ENCODE data around the gene TMEM131L. TPM values are rescaled to one million over a fixed set of nuclear protein-coding genes. Genes with fewer than 3 reads are reported as not detected.
"Not testable (repeated sequence)": the region's sequence is repeated elsewhere in the genome, so short reads cannot be mapped to it uniquely, and the experiment has no call there.

Gene TMEM131L
- total and polyA plus RNA-seq, 2 donors (not counting 3 experiments of a cell fraction or from before 2014, with no cell fraction given), result 7.7 to 21.2 TPM

- H3K9me3 ChIP-seq (replicated peaks; ENCODE audit: control insufficient read depth, insufficient read depth, low read length); BruUV-seq (replicated peaks); H3K27me3 ChIP-seq (ENCODE audit: control insufficient read depth in 2 of 2, insufficient read depth in 2 of 2, low read length in 2 of 2); H3K36me3 ChIP-seq (ENCODE audit: control insufficient read depth in 2 of 2, extremely low read depth in 1 of 2, insufficient read depth in 2 of 2, low read length in 2 of 2); POLR2A ChIA-PET; DNase-seq (ENCODE audit: low read depth, low spot score); H3K79me2 ChIP-seq (ENCODE audit: control insufficient read depth, insufficient read depth, low read length); H3K27ac ChIP-seq (ENCODE audit: insufficient read depth, low read depth, low read length); H3K9ac ChIP-seq (replicated peaks; ENCODE audit: extremely low read depth, insufficient read depth, low read length); H3K9me1 ChIP-seq (replicated peaks; ENCODE audit: control insufficient read depth, extremely low read depth, insufficient read depth, low read length); dilution Hi-C loops (cut with MboI; ENCODE audit: extremely low pct_ligation_motif_present, low sequenced_read_pairs); H2AFZ ChIP-seq (ENCODE audit: low read depth, low read length); H4K20me1 ChIP-seq (replicated peaks; ENCODE audit: control insufficient read depth, extremely low read depth, insufficient read depth, low read length); FAIRE-seq; H3K4me3 ChIP-seq (replicated peaks in 1 of 3; ENCODE audit: insufficient read depth in 1 of 3, low read depth in 1 of 3, low read length in 3 of 3); H3K4me1 ChIP-seq (ENCODE audit: control insufficient read depth, extremely low read depth, insufficient read depth, low read length); H3K4me2 ChIP-seq (ENCODE audit: insufficient read depth, low read length): not testable (repeated sequence)
- CTCF ChIA-PET, result interaction anchor here (1.4 kb wide), 1 partner anchor 15 kb away, joined by 3 read pairs; the partner anchor contains the start of gene TMEM131L
- intact Hi-C loops (cut with micrococcal nuclease), result loop anchor here (5.0 kb wide), 1 partner anchor 49 kb away; no protein-coding TSS in a partner anchor
Measured at GRCh38 chr4:153451145-153451544, 15.0 kb upstream of the TMEM131L start.

GRCh38 chr4:153451911-153452657, 14.1 kb upstream of the TMEM131L start:
- BruUV-seq (replicated peaks), result no TSS peak
- Histone ChIP-seq H3K4me2 (ENCODE audit: insufficient read depth, low read length) (no peak overlapping the region), H3K27ac (ENCODE audit: insufficient read depth, low read depth, low read length) (no peak overlapping the region), H3K4me3 (replicated peaks in 1 of 3; ENCODE audit: insufficient read depth in 1 of 3, low read depth in 1 of 3, low read length in 3 of 3) (no peak overlapping the region), H4K20me1 (replicated peaks; ENCODE audit: control insufficient read depth, extremely low read depth, insufficient read depth, low read length) (no peaks in the 10 kb centered on the region), H3K4me1 (ENCODE audit: control insufficient read depth, extremely low read depth, insufficient read depth, low read length) (peaks cover 9% of the 10 kb centered on the region), H3K9me1 (replicated peaks; ENCODE audit: control insufficient read depth, extremely low read depth, insufficient read depth, low read length) (no peaks in the 10 kb centered on the region), H3K9me3 (replicated peaks; ENCODE audit: control insufficient read depth, insufficient read depth, low read length) (no peaks in the 10 kb centered on the region), H3K9ac (replicated peaks; ENCODE audit: extremely low read depth, insufficient read depth, low read length) (no peak overlapping the region), H3K79me2 (ENCODE audit: control insufficient read depth, insufficient read depth, low read length) (no peaks in the 10 kb centered on the region), H3K36me3 (ENCODE audit: control insufficient read depth in 2 of 2, extremely low read depth in 1 of 2, insufficient read depth in 2 of 2, low read length in 2 of 2) (no peaks in the 10 kb centered on the region), H3K27me3 (ENCODE audit: control insufficient read depth in 2 of 2, insufficient read depth in 2 of 2, low read length in 2 of 2) (no peaks in the 10 kb centered on the region), H2AFZ (ENCODE audit: low read depth, low read length) (no peak overlapping the region)
- no peak for FAIRE-seq
- no peak for DNase-seq (ENCODE audit: low read depth, low spot score)
- intact Hi-C loops (cut with micrococcal nuclease) (loop anchor here (5.0 kb wide), 1 partner anchor 50 kb away; no protein-coding TSS in a partner anchor), dilution Hi-C loops (cut with MboI; ENCODE audit: extremely low pct_ligation_motif_present, low sequenced_read_pairs) (no loop called here)
- ChIA-PET POLR2A (no interaction called here), CTCF (interaction anchor here (1.4 kb wide), 1 partner anchor 14 kb away, joined by 3 read pairs; the partner anchor contains the start of gene TMEM131L)
- TF ChIP-seq CTCF (IDR thresholded peaks at IDR 0.05; ENCODE audit: extremely low read depth in 1 of 2, insufficient read depth in 1 of 2, low read depth in 1 of 2, low read length in 2 of 2) (no peak), POLR2AphosphoS5 (IDR thresholded peaks at IDR 0.05; ENCODE audit: insufficient read depth, low read depth, low read length) (no peak), MYC (IDR thresholded peaks at IDR 0.05; ENCODE audit: low read depth, low read length) (no peak), GATA2 (IDR thresholded peaks at IDR 0.05; ENCODE audit: insufficient read depth, insufficient read length, low read depth, low read length) (no peak), MAX (IDR thresholded peaks at IDR 0.05; ENCODE audit: insufficient read depth, insufficient read length) (no peak), JUN (IDR thresholded peaks at IDR 0.05; ENCODE audit: borderline replicate concordance, insufficient read depth, insufficient read length, low read depth) (no peak), POLR2A (IDR thresholded peaks at IDR 0.05; ENCODE audit: low read depth, low read length) (no peak)

Data from endothelial cell of umbilical vein (primary cell).